Lung (tissue), 12 donors: ENCODE measurements around the gene MTRF1. TPM values are rescaled to one million over a fixed set of nuclear protein-coding genes. Genes with fewer than 3 reads are reported as not detected.

Source experiments
- ATAC-seq: fragments of 200-7000 bp; cut with Tn5 transposase; one replicate; pipeline ENCODE4 v1.9.1; 2020; ENCODE audit warnings: moderate number of reproducible peaks; ENCODE audit not compliant: insufficient read depth, low FRiP score
- DNase-seq, 3 donors: peaks; one replicate each; pipeline ENCODE4 v3.0.0-alpha.2; 2013 to 2017
- H3K27ac ChIP-seq, 2 donors: one replicate each; pipeline ENCODE4 v1.5.1; 2013; ENCODE audit warnings: mild to moderate bottlenecking in 2 of 2, moderate library complexity in 2 of 2, control low read depth in 1 of 2, inconsistent platforms in 1 of 2, low read depth in 1 of 2, low read length in 1 of 2
- H3K27me3 ChIP-seq, 3 donors: one replicate each; pipeline ENCODE4 v1.5.1; 2013; ENCODE audit warnings: low read length in 2 of 3; ENCODE audit not compliant: control insufficient read depth in 3 of 3, insufficient read depth in 3 of 3
- H3K36me3 ChIP-seq, 4 donors: one replicate each; pipeline ENCODE4 v1.5.1; 2013; ENCODE audit warnings: low read length in 4 of 4, mild to moderate bottlenecking in 1 of 4, moderate library complexity in 1 of 4; ENCODE audit not compliant: control insufficient read depth in 4 of 4, insufficient read depth in 4 of 4
- H3K4me1 ChIP-seq, 5 donors: one replicate each; pipeline ENCODE4 v1.5.1; 2013; ENCODE audit warnings: low read length in 5 of 5, mild to moderate bottlenecking in 2 of 5, moderate library complexity in 1 of 5; ENCODE audit not compliant: control insufficient read depth in 5 of 5, insufficient read depth in 5 of 5
- H3K4me3 ChIP-seq: one replicate; pipeline ENCODE4 v1.5.1; 2013; ENCODE audit warnings: mild to moderate bottlenecking, control low read depth, moderate library complexity
- H3K9ac ChIP-seq, 2 donors: one replicate each; pipeline ENCODE4 v1.5.1; 2013; ENCODE audit warnings: low read length in 2 of 2, control low read depth in 1 of 2; ENCODE audit not compliant: insufficient read depth in 1 of 2
- H3K9me3 ChIP-seq, 4 donors: one replicate each; pipeline ENCODE4 v1.5.1; 2013; ENCODE audit warnings: low read length in 3 of 4, mild to moderate bottlenecking in 1 of 4, moderate library complexity in 1 of 4; ENCODE audit not compliant: control insufficient read depth in 4 of 4, insufficient read depth in 3 of 4
- WGBS, 2 donors: extraction: QIAGEN DNeasy Blood & Tissue Kit; methylation state at CpG; one replicate each; pipeline ENCODE4 v1.1.7; 2013; 5-methylcytosine and 5-hydroxymethylcytosine counted together
- polyA plus RNA-seq, 2 donors: library from polyadenylated mRNA; stranded (reverse); fragments of 200-250 nt; gene quantifications; one replicate each; pipeline ENCODE4 v1.2.1, GENCODE V29; 2013
- total RNA-seq, 2 donors: library from RNA; depleted of rRNA in 1 of 2; stranded (reverse); fragments of >200 nt in 1 of 2; gene quantifications; one replicate each; pipeline ENCODE4 v1.2.1, GENCODE V29; 2014 to 2021
- TF ChIP-seq, protein P1 (sequence below): IDR thresholded peaks from 2 replicates; pipeline ENCODE4 v1.5.1; 2012; ENCODE audit warnings: mild to moderate bottlenecking; ENCODE audit errors: control extremely low read depth, extremely low read depth
- donor health status: control.
- donor health status: control.
- donor health status: Bipolar disorder and iron deficiency.
- donor health status: healthy.
- donor health status: DM: yes; HTN: yes; CAD: no.

Gene MTRF1
- total and polyA plus RNA-seq, 4 donors = 6.7 to 22.0 (median 8.6) TPM

DNA sequence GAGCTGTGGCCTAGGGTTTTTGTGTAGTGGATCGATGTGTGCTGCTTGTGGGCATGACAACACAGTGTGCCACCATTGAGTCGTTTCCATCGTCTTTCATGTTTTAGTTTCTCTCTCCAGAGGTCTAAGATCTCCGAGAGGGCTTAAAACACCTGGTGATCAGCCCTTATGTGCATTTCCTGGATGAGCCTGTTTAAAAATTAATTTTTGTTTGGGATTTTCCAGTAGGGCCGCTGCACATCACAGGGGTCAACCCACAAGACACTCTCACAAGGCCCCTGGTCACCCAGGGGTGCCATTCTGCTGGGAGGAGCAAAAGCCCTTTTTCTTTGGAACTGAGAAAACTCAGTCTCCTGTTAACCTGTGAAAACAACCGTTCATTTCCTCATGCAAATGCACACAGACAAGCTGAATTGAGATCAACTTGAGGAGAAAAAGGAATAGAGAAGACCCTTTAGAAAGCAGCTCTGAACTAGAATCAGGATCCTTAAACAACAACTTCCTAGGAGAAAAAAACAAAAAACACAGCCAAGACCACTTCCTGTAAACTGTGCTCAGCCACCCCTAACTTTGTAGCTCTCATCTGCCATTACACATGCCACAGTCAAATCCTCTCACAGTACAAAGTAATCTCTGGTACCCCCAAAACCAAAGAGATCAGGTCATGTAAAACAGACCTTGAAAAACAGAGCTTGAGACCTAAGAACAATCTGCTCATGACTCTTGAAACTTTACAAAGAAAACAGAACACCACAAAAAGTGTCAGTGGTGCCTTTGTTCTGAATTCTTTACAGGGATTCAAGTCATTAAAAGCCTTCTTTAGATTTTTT is 8.3 kb upstream of the MTRF1 start:
- TF ChIP-seq, protein P1, sequence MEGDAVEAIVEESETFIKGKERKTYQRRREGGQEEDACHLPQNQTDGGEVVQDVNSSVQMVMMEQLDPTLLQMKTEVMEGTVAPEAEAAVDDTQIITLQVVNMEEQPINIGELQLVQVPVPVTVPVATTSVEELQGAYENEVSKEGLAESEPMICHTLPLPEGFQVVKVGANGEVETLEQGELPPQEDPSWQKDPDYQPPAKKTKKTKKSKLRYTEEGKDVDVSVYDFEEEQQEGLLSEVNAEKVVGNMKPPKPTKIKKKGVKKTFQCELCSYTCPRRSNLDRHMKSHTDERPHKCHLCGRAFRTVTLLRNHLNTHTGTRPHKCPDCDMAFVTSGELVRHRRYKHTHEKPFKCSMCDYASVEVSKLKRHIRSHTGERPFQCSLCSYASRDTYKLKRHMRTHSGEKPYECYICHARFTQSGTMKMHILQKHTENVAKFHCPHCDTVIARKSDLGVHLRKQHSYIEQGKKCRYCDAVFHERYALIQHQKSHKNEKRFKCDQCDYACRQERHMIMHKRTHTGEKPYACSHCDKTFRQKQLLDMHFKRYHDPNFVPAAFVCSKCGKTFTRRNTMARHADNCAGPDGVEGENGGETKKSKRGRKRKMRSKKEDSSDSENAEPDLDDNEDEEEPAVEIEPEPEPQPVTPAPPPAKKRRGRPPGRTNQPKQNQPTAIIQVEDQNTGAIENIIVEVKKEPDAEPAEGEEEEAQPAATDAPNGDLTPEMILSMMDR = no peak

DNA sequence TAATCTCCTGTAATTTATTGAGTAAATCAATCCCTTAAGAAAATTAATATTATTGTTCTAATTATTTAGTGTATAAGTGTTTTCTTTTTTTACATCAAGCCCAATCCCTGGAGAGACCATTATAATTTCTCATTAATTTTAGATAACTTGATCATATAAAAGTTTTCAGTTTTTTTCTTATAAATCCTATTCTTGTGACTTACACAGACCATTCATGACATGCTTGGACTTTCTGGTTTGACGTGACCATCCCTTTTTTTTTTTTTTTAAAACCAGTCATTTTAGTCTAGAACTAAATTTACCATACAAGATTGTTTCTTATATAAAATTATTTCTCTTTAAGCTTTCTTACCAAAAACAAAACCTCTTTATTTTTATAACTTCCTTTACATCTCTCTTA is 5.4 kb upstream of the MTRF1 start:
- Histone ChIP-seq H3K9ac (no peak overlapping the region), H3K4me3 (no peak overlapping the region), H3K27ac (no peak overlapping the region), H3K9me3 (peaks cover 0 to 16% (median 1%) of the 10 kb centered on the region in 4 donors), H3K27me3 (no peaks in the 10 kb centered on the region), H3K36me3 (no peaks in the 10 kb centered on the region), H3K4me1 (no peaks in the 10 kb centered on the region)
- ATAC-seq = no peak
- DNase-seq = peak in 2 of 3 donors; percentile 34 to 38
- TF ChIP-seq, protein P1 = no peak
- 33 to 46% methylated on average over 1 of the region's 1 CpG for WGBS, 2 donors

More for the DNA sequence above, 8.3 kb upstream of the MTRF1 start:
- peaks cover 0 to 13% (median 1%) of the 10 kb centered on the region in 4 donors for H3K9me3 ChIP-seq
- no peak for ATAC-seq
- H3K4me1 ChIP-seq = no peaks in the 10 kb centered on the region
- H3K9ac ChIP-seq = no peak overlapping the region
- H3K27ac ChIP-seq = no peak overlapping the region
- no peaks in the 10 kb centered on the region for H3K36me3 ChIP-seq
- WGBS, 2 donors = 88 to 89% methylated on average over 6 of the region's 6 CpGs
- no peak overlapping the region for H3K4me3 ChIP-seq
- DNase-seq = no peak
- no peaks in the 10 kb centered on the region for H3K27me3 ChIP-seq

DNA sequence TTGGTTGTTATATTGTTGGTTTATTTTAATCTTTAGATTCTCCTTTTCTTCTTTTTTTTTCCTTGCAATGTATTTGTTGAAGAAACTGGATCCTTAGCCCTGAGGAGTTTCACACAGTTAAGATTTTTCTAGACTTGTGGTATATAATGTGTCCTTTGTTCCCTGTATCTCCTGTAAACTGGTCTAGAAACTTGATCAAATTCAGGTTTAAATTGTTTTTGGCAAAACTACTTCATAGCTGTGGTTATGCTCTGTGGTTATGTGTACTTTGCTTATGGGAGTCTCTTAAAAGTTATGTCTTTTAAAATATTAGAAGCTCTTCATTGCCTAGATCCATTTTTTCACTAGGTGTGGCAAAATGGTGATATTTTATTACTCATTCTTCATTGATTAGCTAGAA is 3.7 kb upstream of the MTRF1 start:
- TF ChIP-seq, protein P1 = no peak
- no peak for ATAC-seq
- H3K9ac ChIP-seq = no peak overlapping the region
- peaks cover 0 to 5% (median 3%) of the 10 kb centered on the region in 5 donors for H3K4me1 ChIP-seq
- DNase-seq = no peak
- no peak overlapping the region for H3K4me3 ChIP-seq
- H3K27ac ChIP-seq = no peak overlapping the region
- peaks cover 0 to under 1% (median 0%) of the 10 kb centered on the region in 4 donors for H3K36me3 ChIP-seq
- peaks cover 0 to 16% (median 1%) of the 10 kb centered on the region in 4 donors for H3K9me3 ChIP-seq
- no peaks in the 10 kb centered on the region for H3K27me3 ChIP-seq
